LHCN-M2 (cell line): ENCODE data around the gene PRKCB. TPM values are rescaled to one million over a fixed set of nuclear protein-coding genes. Genes with fewer than 3 reads are reported as not detected.

Experiments
- DNase-seq: peaks from one replicate; pipeline ENCODE4 v3.0.0-alpha.2; 2012; ENCODE audit warnings: low read depth
- total RNA-seq: library from RNA; depleted of rRNA; stranded (reverse); fragments of >200 nt; gene quantifications from 2 replicates; pipeline ENCODE4 v1.2.3, GENCODE V29; 2014

PRKCB gene
- total RNA-seq, 1 experiment from 2014 or later = not detected

- DNase-seq = no peak
These were observed 329.5 kb downstream of the PRKCB start for GRCh38 chr16:24165273-24165672.

- DNase-seq = no peak
These were observed 331.1 kb downstream of the PRKCB start for GRCh38 chr16:24166661-24167528.

GRCh38 chr16:24168856-24169255 is 333.1 kb downstream of the PRKCB start:
- no peak for DNase-seq

GRCh38 chr16:24170407-24170806 is 334.6 kb downstream of the PRKCB start:
- DNase-seq = no peak

GRCh38 chr16:24174504-24174903 is 338.7 kb downstream of the PRKCB start:
- DNase-seq = no peak

- DNase-seq = no peak
These were observed 339.2 kb downstream of the PRKCB start for GRCh38 chr16:24174957-24175356.

- DNase-seq = no peak
These were observed 342.7 kb downstream of the PRKCB start for GRCh38 chr16:24178496-24178895.

- no peak for DNase-seq
These were observed 344.7 kb downstream of the PRKCB start for GRCh38 chr16:24180451-24180850.

GRCh38 chr16:24188021-24188542 is 352.3 kb downstream of the PRKCB start:
- no peak for DNase-seq

- no peak for DNase-seq
These were observed 353.1 kb downstream of the PRKCB start for GRCh38 chr16:24188751-24189318.

- no peak for DNase-seq
These were observed 354.2 kb downstream of the PRKCB start for GRCh38 chr16:24189941-24190340.

- DNase-seq = no peak
These were observed 356.2 kb downstream of the PRKCB start for GRCh38 chr16:24191876-24192402.

- no peak for DNase-seq
These were observed 359.4 kb downstream of the PRKCB start for GRCh38 chr16:24195221-24195620.

GRCh38 chr16:24198807-24199533 is 363.2 kb downstream of the PRKCB start:
- no peak for DNase-seq

- DNase-seq = no peak
These were observed 367.9 kb downstream of the PRKCB start for GRCh38 chr16:24203675-24204074.

- DNase-seq = no peak
These were observed 368.4 kb downstream of the PRKCB start for GRCh38 chr16:24204150-24204665.

- no peak for DNase-seq
These were observed 371.1 kb downstream of the PRKCB start for GRCh38 chr16:24206926-24207325.

- no peak for DNase-seq
These were observed 372.9 kb downstream of the PRKCB start for GRCh38 chr16:24208710-24209109.

- DNase-seq = no peak
These were observed 379.2 kb downstream of the PRKCB start for GRCh38 chr16:24214992-24215391.

- DNase-seq = no peak
These were observed 381.2 kb downstream of the PRKCB start for GRCh38 chr16:24216961-24217360.

GRCh38 chr16:24217461-24217860 is 381.7 kb downstream of the PRKCB start:
- DNase-seq = no peak

GRCh38 chr16:24218299-24218698 is 382.5 kb downstream of the PRKCB start:
- no peak for DNase-seq
